H1 (cell line): Measurements from ENCODE around the gene STAG1.

ENCODE experiments used
- ATF3 ChIP-seq: IDR thresholded peaks from 2 replicates; pipeline ENCODE4 v1.6.1; 2011; ENCODE audit warnings: low read depth, mild to moderate bottlenecking, low read length; ENCODE audit not compliant: insufficient read depth
- CHD2 ChIP-seq: IDR thresholded peaks from 2 replicates; pipeline ENCODE4 v1.6.1; 2012; ENCODE audit warnings: low read length, improper control_type of control experiment
- CTCF ChIP-seq, 3 experiments: IDR thresholded peaks; 1 replicate in 2 of 3; 2 replicates in 1 of 3; pipeline versions ENCODE4 v1.5.1 to v1.6.1; 2011; ENCODE audit warnings: low read length in 3 of 3, mild to moderate bottlenecking in 3 of 3, inconsistent platforms in 2 of 3, low read depth in 1 of 3, moderate library complexity in 1 of 3; ENCODE audit not compliant: insufficient read depth in 1 of 3; ENCODE audit errors: control extremely low read depth in 1 of 3
- JUND ChIP-seq: IDR thresholded peaks from 2 replicates; pipeline ENCODE4 v1.6.1; 2011; ENCODE audit warnings: mild to moderate bottlenecking, improper control_type of control experiment, low read length
- MAX ChIP-seq: IDR thresholded peaks from 2 replicates; pipeline ENCODE4 v1.6.1; 2012; ENCODE audit warnings: inconsistent platforms
- USF2 ChIP-seq: IDR thresholded peaks from 2 replicates; pipeline ENCODE4 v1.6.1; 2011; ENCODE audit warnings: low read length, improper control_type of control experiment

GRCh38 chr3:136728918-136729317 lies 23.3 kb downstream of the STAG1 start:
- TF ChIP-seq CTCF (IDR thresholded peaks at IDR 0.05; ENCODE audit: control extremely low read depth in 1 of 3, insufficient read depth in 1 of 3, low read depth in 1 of 3, low read length in 3 of 3): no peak
- TF ChIP-seq JUND: no peak
- TF ChIP-seq ATF3: no peak
- TF ChIP-seq MAX: no peak
- no peak for TF ChIP-seq CHD2
- no peak for TF ChIP-seq USF2
